Type B pancreatic cell (in vitro differentiated cells): ENCODE measurements around the gene NPAS1. TPM values are rescaled to one million over a fixed set of nuclear protein-coding genes. Genes with fewer than 3 reads are reported as not detected.
"Not testable (repeated sequence)": the region's sequence is repeated elsewhere in the genome, so short reads cannot be mapped to it uniquely, and the experiment has no call there.

Experiments
- DNase-seq: peaks from one replicate; pipeline ENCODE4 v3.0.0; 2021; ENCODE audit warnings: mixed read lengths; ENCODE audit not compliant: unreplicated experiment; ENCODE audit errors: extremely low spot score
- H3K27ac Mint-ChIP-seq: 2 replicates; pipeline ENCODE4 v1.8.0; 2021; ENCODE audit warnings: mild to moderate bottlenecking, mixed read lengths
- H3K27me3 Mint-ChIP-seq: 2 replicates; pipeline ENCODE4 v1.8.0; 2021; ENCODE audit warnings: mixed read lengths
- H3K36me3 Mint-ChIP-seq: 2 replicates; pipeline ENCODE4 v1.8.0; 2021; ENCODE audit warnings: mixed read lengths
- H3K4me1 Mint-ChIP-seq: one replicate; pipeline ENCODE4 v1.8.0; 2021; ENCODE audit warnings: mixed read lengths; ENCODE audit not compliant: unreplicated experiment
- H3K4me3 Mint-ChIP-seq: 2 replicates; pipeline ENCODE4 v1.8.0; 2021; ENCODE audit warnings: mild to moderate bottlenecking, mixed read lengths
- H3K9me3 Mint-ChIP-seq: 2 replicates; pipeline ENCODE4 v1.8.0; 2021; ENCODE audit warnings: mixed read lengths
- total RNA-seq: library from RNA; stranded (reverse); gene quantifications from 2 replicates; pipeline ENCODE4 v1.2.1, GENCODE V29; 2021; ENCODE audit warnings: low replicate concordance
- TF ChIP-seq, protein P1 (sequence below): fragments of 200-600 bp; sonication (generic); conservative IDR thresholded peaks from 2 replicates; pipeline ENCODE4 v1.5.0; 2021; ENCODE audit warnings: antibody characterized with exemption, mild to moderate bottlenecking

The NPAS1 gene
- total RNA-seq, 1 donor from 2014 or later, result 3.6 TPM

DNA sequence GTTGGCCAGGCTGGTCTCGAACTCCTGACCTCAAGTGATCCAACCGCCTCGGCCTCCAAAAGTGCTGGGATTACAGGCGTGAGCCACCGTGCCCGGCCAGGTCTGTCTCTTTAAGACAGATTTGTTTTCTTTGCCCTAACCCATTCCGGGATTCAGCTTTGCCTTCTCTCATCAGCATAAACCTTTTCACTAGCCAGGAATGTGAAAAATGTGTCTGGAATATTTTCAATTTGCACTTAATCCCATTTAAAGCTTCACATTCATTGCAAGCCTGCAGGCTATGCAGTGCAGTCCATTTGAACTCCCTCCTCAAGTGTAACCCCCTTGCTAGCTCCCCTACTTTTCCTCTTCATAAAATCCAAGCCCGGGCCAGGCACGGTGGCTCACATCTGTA lies 29.7 kb downstream of the NPAS1 start:
- Mint-ChIP-seq H3K4me3 (peak overlapping the region; percentile 91), H3K4me1 (peaks cover 8% of the 10 kb centered on the region), H3K27ac (peak overlapping the region; percentile 83), H3K36me3 (no peaks in the 10 kb centered on the region), H3K9me3 (no peaks in the 10 kb centered on the region), H3K27me3 (peaks cover 6% of the 10 kb centered on the region)
- DNase-seq, result no peak
- TF ChIP-seq, protein P1, sequence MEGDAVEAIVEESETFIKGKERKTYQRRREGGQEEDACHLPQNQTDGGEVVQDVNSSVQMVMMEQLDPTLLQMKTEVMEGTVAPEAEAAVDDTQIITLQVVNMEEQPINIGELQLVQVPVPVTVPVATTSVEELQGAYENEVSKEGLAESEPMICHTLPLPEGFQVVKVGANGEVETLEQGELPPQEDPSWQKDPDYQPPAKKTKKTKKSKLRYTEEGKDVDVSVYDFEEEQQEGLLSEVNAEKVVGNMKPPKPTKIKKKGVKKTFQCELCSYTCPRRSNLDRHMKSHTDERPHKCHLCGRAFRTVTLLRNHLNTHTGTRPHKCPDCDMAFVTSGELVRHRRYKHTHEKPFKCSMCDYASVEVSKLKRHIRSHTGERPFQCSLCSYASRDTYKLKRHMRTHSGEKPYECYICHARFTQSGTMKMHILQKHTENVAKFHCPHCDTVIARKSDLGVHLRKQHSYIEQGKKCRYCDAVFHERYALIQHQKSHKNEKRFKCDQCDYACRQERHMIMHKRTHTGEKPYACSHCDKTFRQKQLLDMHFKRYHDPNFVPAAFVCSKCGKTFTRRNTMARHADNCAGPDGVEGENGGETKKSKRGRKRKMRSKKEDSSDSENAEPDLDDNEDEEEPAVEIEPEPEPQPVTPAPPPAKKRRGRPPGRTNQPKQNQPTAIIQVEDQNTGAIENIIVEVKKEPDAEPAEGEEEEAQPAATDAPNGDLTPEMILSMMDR, result no peak

DNA sequence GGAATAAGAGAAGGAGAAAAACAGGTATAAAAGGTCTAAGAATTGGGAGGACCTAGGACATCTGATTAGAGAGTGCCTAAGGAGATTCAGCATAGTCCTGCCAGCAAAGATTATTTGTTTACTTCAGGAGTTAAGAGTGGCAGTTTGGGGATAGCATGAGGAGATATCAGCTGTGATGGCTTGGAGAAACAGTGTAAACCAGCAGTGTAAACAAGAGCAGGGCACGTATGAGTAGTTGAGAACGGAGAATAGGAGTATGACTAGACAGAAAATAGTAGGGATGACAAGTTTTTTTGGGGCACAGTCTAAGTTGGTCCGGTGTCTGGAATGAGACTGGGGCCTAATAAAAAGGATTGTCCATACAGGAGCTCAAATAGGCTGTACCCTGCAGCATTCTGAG lies 30.9 kb downstream of the NPAS1 start:
- H3K36me3 Mint-ChIP-seq, H3K27ac Mint-ChIP-seq, H3K4me1 Mint-ChIP-seq, H3K9me3 Mint-ChIP-seq, DNase-seq, H3K4me3 Mint-ChIP-seq: not testable (repeated sequence)
- peaks cover 14% of the 10 kb centered on the region for H3K27me3 Mint-ChIP-seq

DNA sequence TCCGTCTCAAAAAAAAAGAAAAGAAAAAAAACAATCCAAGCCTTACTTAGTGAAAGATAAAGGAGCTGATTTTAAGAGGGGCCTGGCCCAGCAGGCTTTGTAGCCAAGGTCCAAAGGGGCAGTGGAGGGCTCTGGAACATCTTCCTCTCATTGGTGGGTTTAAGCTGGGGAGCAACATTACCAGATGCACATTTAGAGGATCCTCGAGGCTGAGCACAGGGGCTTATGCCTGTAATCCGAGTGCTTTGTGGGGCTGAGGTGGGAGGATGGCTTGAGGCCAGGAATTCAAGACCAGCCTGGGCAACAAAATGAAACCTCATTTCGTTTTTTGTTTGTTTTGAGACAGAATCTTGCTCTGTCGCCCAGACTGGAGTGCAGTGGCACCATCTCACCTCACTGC lies 36.8 kb downstream of the NPAS1 start:
- TF ChIP-seq, protein P1, result no peak
- no peak for DNase-seq
- no peak overlapping the region for H3K27ac Mint-ChIP-seq
- no peak overlapping the region for H3K4me3 Mint-ChIP-seq
- H3K9me3 Mint-ChIP-seq, result no peaks in the 10 kb centered on the region
- no peaks in the 10 kb centered on the region for H3K36me3 Mint-ChIP-seq
- peaks cover 13% of the 10 kb centered on the region for H3K4me1 Mint-ChIP-seq
- H3K27me3 Mint-ChIP-seq, result peaks cover 14% of the 10 kb centered on the region

DNA sequence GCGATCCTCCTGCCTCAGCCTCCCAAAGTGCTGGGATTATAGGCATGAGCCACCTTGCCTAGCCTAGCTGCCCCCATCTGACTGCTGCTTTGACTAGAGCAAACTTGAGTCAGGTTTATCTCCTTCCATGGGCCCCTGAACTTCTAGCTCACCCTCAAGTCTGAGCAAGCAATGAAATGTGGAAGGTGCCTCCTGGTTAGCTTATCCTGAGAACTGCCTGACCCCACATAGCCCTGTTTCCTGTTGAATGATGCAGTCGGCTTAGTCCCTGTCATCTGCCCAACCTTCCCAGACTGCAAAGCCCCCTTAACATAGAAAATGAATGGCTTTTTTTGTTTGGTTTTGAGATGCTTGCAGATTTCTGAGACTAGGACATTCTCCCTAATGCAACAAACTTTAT lies 37.7 kb downstream of the NPAS1 start:
- TF ChIP-seq, protein P1, result no peak
- H3K27ac Mint-ChIP-seq, result no peak overlapping the region
- peaks cover 13% of the 10 kb centered on the region for H3K4me1 Mint-ChIP-seq
- H3K9me3 Mint-ChIP-seq, result no peaks in the 10 kb centered on the region
- peaks cover 14% of the 10 kb centered on the region for H3K27me3 Mint-ChIP-seq
- no peaks in the 10 kb centered on the region for H3K36me3 Mint-ChIP-seq
- H3K4me3 Mint-ChIP-seq, result no peak overlapping the region
- no peak for DNase-seq

DNA sequence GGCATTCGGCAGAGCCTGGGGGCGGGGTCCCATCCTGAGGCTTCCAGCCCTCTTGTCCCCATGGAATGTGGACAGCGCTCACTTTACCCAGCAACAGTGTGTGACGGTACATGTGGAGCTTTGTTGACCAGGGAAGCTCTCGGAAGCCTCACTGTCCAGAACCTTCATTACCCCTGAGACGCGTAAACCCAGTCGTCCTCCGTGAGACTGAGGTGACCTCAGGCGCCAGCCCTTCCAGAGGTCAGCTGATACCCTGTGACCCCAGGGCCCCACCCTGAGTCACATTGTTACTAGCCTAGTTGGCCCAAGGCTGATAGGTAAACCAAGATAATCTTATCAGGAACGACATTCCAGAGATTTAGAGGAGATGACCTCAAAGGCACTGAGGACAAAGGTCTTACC lies 39.0 kb downstream of the NPAS1 start:
- peaks cover 13% of the 10 kb centered on the region for H3K4me1 Mint-ChIP-seq
- H3K9me3 Mint-ChIP-seq, result no peaks in the 10 kb centered on the region
- TF ChIP-seq, protein P1, result no peak
- H3K4me3 Mint-ChIP-seq, result no peak overlapping the region
- no peaks in the 10 kb centered on the region for H3K36me3 Mint-ChIP-seq
- H3K27ac Mint-ChIP-seq, result peak overlapping the region; percentile 29
- peaks cover 13% of the 10 kb centered on the region for H3K27me3 Mint-ChIP-seq
- no peak for DNase-seq

DNA sequence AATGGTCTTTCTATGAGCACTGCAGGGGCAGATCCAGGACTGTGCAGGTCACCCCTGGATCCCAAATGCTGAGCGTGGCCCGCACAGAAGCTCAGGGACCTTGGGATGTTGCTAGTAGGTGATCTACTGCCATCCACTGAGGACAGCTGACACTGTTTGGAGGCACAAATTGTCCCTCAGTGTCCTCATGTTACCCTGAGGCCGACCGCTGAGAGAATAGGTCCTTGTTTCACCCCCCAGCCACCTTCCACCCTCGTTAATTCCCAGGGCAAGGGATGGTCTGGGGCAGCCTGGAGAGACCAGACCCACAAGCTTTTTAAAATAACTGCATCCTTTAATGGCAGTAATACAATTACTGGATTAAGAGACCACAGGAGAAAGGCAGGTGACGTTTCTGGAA lies 44.2 kb downstream of the NPAS1 start:
- Mint-ChIP-seq H3K4me3 (no peak overlapping the region), H3K9me3 (no peaks in the 10 kb centered on the region), H3K27ac (peak overlapping the region; percentile 67), H3K36me3 (no peaks in the 10 kb centered on the region), H3K27me3 (no peaks in the 10 kb centered on the region), H3K4me1 (peaks cover under 1% of the 10 kb centered on the region)
- DNase-seq, result no peak
- TF ChIP-seq, protein P1, result no peak
